Esophagus muscularis mucosa (tissue), 4 donors: Measurements from ENCODE around the gene GALNT14.

Experiments used
- EP300 ChIP-seq: sonication (generic); formaldehyde crosslinking; IDR thresholded peaks from one replicate; pipeline ENCODE4 v1.6.1; 2017; ENCODE audit warnings: antibody characterized with exemption
- POLR2A ChIP-seq: fragments of 450-650 bp; IDR thresholded peaks from one replicate; pipeline ENCODE4 v1.6.1; 2017; ENCODE audit warnings: antibody characterized with exemption, moderate library complexity, mild to moderate bottlenecking, low read depth
- POLR2AphosphoS5 ChIP-seq, 2 donors: sonication (generic); formaldehyde crosslinking; IDR thresholded peaks; one replicate each; pipeline ENCODE4 v1.6.1; 2017; ENCODE audit warnings: antibody characterized with exemption in 2 of 2
- TF ChIP-seq, protein P1 (sequence below), 3 experiments: fragments of 200-600 bp in 2 of 3; fragments of 450-650 bp in 1 of 3; sonication (generic) in 2 of 3; IDR thresholded peaks; one replicate each; pipeline ENCODE4 v1.5.1; 2017 to 2019; ENCODE audit warnings: antibody characterized with exemption in 3 of 3, mild to moderate bottlenecking in 2 of 3, moderate library complexity in 1 of 3

DNA sequence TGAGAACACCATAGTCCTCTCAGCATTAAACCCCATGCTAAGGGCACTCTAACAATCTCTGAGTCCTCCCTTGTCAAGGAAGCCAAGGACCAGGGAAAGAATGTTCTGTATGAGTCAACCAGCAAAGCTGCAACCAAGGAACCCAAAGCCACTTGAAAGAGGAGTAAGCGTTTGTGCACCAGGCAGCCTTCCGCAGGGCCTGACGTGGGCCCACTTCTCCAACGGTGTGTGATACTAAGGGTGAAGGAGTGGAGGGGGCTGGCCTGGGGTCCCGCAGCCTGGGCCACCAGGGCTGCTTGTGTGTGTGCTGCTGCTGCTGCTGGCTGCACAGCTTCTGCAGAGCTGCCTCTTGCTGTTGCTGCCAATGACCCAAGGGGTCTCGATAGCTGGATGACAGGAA lies 30.1 kb upstream of the GALNT14 start:
- TF ChIP-seq, protein P1, sequence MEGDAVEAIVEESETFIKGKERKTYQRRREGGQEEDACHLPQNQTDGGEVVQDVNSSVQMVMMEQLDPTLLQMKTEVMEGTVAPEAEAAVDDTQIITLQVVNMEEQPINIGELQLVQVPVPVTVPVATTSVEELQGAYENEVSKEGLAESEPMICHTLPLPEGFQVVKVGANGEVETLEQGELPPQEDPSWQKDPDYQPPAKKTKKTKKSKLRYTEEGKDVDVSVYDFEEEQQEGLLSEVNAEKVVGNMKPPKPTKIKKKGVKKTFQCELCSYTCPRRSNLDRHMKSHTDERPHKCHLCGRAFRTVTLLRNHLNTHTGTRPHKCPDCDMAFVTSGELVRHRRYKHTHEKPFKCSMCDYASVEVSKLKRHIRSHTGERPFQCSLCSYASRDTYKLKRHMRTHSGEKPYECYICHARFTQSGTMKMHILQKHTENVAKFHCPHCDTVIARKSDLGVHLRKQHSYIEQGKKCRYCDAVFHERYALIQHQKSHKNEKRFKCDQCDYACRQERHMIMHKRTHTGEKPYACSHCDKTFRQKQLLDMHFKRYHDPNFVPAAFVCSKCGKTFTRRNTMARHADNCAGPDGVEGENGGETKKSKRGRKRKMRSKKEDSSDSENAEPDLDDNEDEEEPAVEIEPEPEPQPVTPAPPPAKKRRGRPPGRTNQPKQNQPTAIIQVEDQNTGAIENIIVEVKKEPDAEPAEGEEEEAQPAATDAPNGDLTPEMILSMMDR (IDR thresholded peaks at IDR 0.05) = no peak
- TF ChIP-seq EP300 = no peak
- no peak for TF ChIP-seq POLR2A
- TF ChIP-seq POLR2AphosphoS5 (IDR thresholded peaks at IDR 0.05) = no peak
